K562 (cell line): ENCODE measurements around the gene SKAP1. TPM values are rescaled to one million over a fixed set of nuclear protein-coding genes. Genes with fewer than 3 reads are reported as not detected.

ENCODE experiments used
- CBFA2T3 ChIP-seq: fragments of 450-650 bp; IDR thresholded peaks from 2 replicates; pipeline ENCODE4 v1.6.1; 2017
- CHD2 ChIP-seq: IDR thresholded peaks from 2 replicates; pipeline ENCODE4 v1.6.1; 2011; ENCODE audit warnings: low read depth, low read length
- CREM ChIP-seq: IDR thresholded peaks from 2 replicates; pipeline ENCODE4 v1.6.1; 2014; ENCODE audit warnings: antibody characterized with exemption, low read depth
- EP400 ChIP-seq: fragments of 450-650 bp; IDR thresholded peaks from 2 replicates; pipeline ENCODE4 v1.6.1; 2017; ENCODE audit warnings: antibody characterized with exemption, mild to moderate bottlenecking, moderate library complexity
- GABPB1 ChIP-seq: sonication (generic); formaldehyde crosslinking; IDR thresholded peaks from 2 replicates; pipeline ENCODE4 v1.8.0; 2022; ENCODE audit warnings: mild to moderate bottlenecking, missing genetic modification reagents
- KDM1A ChIP-seq, 2 experiments: fragments of 450-650 bp; IDR thresholded peaks; 2 replicates each; pipeline ENCODE4 v1.6.1; 2016; ENCODE audit warnings: mild to moderate bottlenecking in 2 of 2
- MAFF ChIP-seq: IDR thresholded peaks from 2 replicates; pipeline ENCODE4 v1.6.1; 2012; ENCODE audit warnings: low read length, improper control_type of control experiment
- MED1 ChIP-seq: sonication (generic); formaldehyde crosslinking; IDR thresholded peaks from 2 replicates; pipeline ENCODE4 v1.8.1; 2023; ENCODE audit warnings: missing genetic modification reagents, borderline replicate concordance
- TRIM24 ChIP-seq, 2 experiments: fragments of 450-650 bp; IDR thresholded peaks; 2 replicates each; pipeline ENCODE4 v1.6.1; 2016
- ZNF232 ChIP-seq: sonication (generic); formaldehyde crosslinking; IDR thresholded peaks from 2 replicates; pipeline ENCODE4 v1.8.0; 2022; ENCODE audit warnings: mild to moderate bottlenecking, missing genetic modification reagents
- polyA plus RNA-seq, 8 experiments: library from polyadenylated mRNA; depleted of rRNA in 4 of 8; stranded (reverse) in 5 of 8; unstranded in 3 of 8; fragments of >200 nt; fragmentation: Nextera tagmentation in 2 of 8; fragmentation: Illumina TruSeq in 1 of 8; extraction: Ambion mirVana in 2 of 8; extraction: Trizol in 1 of 8; gene quantifications; 2 replicates each; pipeline versions ENCODE4 v1.2.1 to v1.2.3, GENCODE V29; 2011 to 2014; ENCODE audit warnings: inconsistent platforms in 1 of 8, missing spikeins in 1 of 8
- total RNA-seq, 7 experiments: library from RNA; depleted of rRNA in 6 of 7; stranded (reverse); fragments of >200 nt in 6 of 7; fragmentation: Illumina TruSeq in 2 of 7; extraction: Trizol in 2 of 7; gene quantifications; 2 replicates each; pipeline versions ENCODE4 v1.2.1 to v1.2.3, GENCODE V29; 2011 to 2021; ENCODE audit warnings: low replicate concordance in 1 of 7
- TF ChIP-seq, protein P1 (sequence below): fragments of 450-650 bp; IDR thresholded peaks from 2 replicates; pipeline ENCODE4 v1.6.1; 2016; ENCODE audit warnings: antibody characterized with exemption
- TF ChIP-seq, protein P2 (sequence below): fragments of 450-650 bp; IDR thresholded peaks from 2 replicates; pipeline ENCODE4 v1.6.1; 2017; ENCODE audit warnings: antibody characterized with exemption
- TF ChIP-seq, protein P3 (sequence below): fragments of 250-450 bp; sonication (Bioruptor Pico); IDR thresholded peaks from 2 replicates; pipeline ENCODE4 v1.5.1; 2021; ENCODE audit warnings: mild to moderate bottlenecking
- TF ChIP-seq, protein P4 (sequence below): sonication (generic); IDR thresholded peaks from 2 replicates; pipeline ENCODE4 v1.6.1; 2016
- TF ChIP-seq, protein P5 (sequence below): fragments of 250-450 bp; sonication (Bioruptor Pico); IDR thresholded peaks from 2 replicates; pipeline ENCODE4 v1.4.0; 2020; ENCODE audit warnings: borderline replicate concordance
- TF ChIP-seq, protein P6 (sequence below): sonication (generic); formaldehyde crosslinking; IDR thresholded peaks from 2 replicates; pipeline ENCODE4 v1.4.0; 2020; ENCODE audit warnings: mild to moderate bottlenecking, missing genetic modification reagents
- TF ChIP-seq, protein P7 (sequence below): sonication (generic); formaldehyde crosslinking; IDR thresholded peaks from 2 replicates; pipeline ENCODE4 v1.8.1; 2023; ENCODE audit warnings: mild to moderate bottlenecking, missing genetic modification reagents

SKAP1 gene
- total and polyA plus RNA-seq, 9 of the 15 experiments (the other 6 are each of a cell fraction or from before 2014, with no cell fraction given): 0.06 to 0.80 (median 0.10) TPM; not detected in 4

DNA sequence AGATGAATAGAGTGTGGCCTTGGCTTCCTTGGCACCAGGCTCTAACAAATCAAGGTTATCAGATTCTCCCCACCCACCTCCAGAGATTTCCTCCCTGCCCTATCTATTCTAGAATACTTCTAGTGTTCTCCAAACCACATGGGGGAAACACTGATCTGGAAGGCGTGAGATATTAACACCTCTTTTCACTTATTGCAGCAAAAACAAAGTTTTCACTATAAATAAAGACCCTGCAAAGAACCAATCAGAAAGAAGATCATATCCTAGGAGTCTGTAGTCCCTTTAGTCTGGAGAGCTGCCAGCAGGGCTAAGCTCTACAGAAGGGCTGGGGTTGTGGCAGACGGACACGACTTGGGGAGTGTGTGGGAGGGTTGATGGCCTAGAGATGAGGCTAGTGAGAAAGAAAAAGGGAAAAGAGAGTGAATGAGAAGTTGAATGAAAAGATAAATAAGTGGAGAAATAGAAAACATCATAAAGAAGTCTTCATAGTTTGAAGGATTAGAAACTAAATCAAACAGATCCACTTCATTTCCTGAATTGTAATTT, 8.6 kb upstream of the SKAP1 start (continued):
- TF ChIP-seq KDM1A (IDR thresholded peaks at IDR 0.05): peak in 1 of 2 experiments; percentile 61; a peak in 3 of 4 replicates
- TF ChIP-seq CREM: no peak
- no peak for TF ChIP-seq CHD2
- TF ChIP-seq ZNF232 (CRISPR knock-in tag): no peak
- TF ChIP-seq GABPB1 (CRISPR knock-in tag): no peak
- TF ChIP-seq MED1 (CRISPR knock-in tag): no peak
- TF ChIP-seq, protein P1, sequence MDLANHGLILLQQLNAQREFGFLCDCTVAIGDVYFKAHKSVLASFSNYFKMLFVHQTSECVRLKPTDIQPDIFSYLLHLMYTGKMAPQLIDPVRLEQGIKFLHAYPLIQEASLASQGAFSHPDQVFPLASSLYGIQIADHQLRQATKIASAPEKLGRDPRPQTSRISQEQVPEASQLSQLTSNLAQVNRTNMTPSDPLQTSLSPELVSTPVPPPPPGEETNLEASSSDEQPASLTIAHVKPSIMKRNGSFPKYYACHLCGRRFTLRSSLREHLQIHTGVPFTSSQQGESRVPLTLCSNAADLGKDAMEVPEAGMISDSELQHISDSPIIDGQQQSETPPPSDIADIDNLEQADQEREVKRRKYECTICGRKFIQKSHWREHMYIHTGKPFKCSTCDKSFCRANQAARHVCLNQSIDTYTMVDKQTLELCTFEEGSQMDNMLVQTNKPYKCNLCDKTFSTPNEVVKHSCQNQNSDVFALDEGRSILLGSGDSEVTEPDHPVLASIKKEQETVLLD: no peak
- TF ChIP-seq EP400: no peak
- TF ChIP-seq, protein P2, sequence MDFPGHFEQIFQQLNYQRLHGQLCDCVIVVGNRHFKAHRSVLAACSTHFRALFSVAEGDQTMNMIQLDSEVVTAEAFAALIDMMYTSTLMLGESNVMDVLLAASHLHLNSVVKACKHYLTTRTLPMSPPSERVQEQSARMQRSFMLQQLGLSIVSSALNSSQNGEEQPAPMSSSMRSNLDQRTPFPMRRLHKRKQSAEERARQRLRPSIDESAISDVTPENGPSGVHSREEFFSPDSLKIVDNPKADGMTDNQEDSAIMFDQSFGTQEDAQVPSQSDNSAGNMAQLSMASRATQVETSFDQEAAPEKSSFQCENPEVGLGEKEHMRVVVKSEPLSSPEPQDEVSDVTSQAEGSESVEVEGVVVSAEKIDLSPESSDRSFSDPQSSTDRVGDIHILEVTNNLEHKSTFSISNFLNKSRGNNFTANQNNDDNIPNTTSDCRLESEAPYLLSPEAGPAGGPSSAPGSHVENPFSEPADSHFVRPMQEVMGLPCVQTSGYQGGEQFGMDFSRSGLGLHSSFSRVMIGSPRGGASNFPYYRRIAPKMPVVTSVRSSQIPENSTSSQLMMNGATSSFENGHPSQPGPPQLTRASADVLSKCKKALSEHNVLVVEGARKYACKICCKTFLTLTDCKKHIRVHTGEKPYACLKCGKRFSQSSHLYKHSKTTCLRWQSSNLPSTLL: no peak
- TF ChIP-seq, protein P3, sequence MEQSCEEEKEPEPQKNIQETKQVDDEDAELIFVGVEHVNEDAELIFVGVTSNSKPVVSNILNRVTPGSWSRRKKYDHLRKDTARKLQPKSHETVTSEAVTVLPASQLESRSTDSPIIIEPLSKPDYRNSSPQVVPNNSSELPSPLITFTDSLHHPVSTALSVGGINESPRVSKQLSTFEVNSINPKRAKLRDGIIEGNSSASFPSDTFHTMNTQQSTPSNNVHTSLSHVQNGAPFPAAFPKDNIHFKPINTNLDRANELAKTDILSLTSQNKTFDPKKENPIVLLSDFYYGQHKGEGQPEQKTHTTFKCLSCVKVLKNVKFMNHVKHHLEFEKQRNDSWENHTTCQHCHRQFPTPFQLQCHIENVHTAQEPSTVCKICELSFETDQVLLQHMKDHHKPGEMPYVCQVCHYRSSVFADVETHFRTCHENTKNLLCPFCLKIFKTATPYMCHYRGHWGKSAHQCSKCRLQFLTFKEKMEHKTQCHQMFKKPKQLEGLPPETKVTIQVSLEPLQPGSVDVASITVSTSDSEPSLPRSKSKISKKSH (CRISPR knock-in tag): no peak
- TF ChIP-seq, protein P4, sequence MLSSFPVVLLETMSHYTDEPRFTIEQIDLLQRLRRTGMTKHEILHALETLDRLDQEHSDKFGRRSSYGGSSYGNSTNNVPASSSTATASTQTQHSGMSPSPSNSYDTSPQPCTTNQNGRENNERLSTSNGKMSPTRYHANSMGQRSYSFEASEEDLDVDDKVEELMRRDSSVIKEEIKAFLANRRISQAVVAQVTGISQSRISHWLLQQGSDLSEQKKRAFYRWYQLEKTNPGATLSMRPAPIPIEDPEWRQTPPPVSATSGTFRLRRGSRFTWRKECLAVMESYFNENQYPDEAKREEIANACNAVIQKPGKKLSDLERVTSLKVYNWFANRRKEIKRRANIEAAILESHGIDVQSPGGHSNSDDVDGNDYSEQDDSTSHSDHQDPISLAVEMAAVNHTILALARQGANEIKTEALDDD: no peak
- TF ChIP-seq, protein P5, sequence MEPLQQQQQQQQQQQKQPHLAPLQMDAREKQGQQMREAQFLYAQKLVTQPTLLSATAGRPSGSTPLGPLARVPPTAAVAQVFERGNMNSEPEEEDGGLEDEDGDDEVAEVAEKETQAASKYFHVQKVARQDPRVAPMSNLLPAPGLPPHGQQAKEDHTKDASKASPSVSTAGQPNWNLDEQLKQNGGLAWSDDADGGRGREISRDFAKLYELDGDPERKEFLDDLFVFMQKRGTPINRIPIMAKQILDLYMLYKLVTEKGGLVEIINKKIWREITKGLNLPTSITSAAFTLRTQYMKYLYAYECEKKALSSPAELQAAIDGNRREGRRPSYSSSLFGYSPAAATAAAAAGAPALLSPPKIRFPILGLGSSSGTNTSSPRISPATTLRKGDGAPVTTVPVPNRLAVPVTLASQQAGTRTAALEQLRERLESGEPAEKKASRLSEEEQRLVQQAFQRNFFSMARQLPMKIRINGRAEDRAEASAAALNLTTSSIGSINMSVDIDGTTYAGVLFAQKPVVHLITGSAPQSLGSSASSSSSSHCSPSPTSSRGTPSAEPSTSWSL (CRISPR knock-in tag): no peak
- TF ChIP-seq MAFF: no peak
- TF ChIP-seq TRIM24 (IDR thresholded peaks at IDR 0.05): no peak
- TF ChIP-seq, protein P6, sequence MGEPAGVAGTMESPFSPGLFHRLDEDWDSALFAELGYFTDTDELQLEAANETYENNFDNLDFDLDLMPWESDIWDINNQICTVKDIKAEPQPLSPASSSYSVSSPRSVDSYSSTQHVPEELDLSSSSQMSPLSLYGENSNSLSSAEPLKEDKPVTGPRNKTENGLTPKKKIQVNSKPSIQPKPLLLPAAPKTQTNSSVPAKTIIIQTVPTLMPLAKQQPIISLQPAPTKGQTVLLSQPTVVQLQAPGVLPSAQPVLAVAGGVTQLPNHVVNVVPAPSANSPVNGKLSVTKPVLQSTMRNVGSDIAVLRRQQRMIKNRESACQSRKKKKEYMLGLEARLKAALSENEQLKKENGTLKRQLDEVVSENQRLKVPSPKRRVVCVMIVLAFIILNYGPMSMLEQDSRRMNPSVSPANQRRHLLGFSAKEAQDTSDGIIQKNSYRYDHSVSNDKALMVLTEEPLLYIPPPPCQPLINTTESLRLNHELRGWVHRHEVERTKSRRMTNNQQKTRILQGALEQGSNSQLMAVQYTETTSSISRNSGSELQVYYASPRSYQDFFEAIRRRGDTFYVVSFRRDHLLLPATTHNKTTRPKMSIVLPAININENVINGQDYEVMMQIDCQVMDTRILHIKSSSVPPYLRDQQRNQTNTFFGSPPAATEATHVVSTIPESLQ (CRISPR knock-in tag): no peak
- TF ChIP-seq, protein P7, sequence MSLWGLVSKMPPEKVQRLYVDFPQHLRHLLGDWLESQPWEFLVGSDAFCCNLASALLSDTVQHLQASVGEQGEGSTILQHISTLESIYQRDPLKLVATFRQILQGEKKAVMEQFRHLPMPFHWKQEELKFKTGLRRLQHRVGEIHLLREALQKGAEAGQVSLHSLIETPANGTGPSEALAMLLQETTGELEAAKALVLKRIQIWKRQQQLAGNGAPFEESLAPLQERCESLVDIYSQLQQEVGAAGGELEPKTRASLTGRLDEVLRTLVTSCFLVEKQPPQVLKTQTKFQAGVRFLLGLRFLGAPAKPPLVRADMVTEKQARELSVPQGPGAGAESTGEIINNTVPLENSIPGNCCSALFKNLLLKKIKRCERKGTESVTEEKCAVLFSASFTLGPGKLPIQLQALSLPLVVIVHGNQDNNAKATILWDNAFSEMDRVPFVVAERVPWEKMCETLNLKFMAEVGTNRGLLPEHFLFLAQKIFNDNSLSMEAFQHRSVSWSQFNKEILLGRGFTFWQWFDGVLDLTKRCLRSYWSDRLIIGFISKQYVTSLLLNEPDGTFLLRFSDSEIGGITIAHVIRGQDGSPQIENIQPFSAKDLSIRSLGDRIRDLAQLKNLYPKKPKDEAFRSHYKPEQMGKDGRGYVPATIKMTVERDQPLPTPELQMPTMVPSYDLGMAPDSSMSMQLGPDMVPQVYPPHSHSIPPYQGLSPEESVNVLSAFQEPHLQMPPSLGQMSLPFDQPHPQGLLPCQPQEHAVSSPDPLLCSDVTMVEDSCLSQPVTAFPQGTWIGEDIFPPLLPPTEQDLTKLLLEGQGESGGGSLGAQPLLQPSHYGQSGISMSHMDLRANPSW: no peak
- TF ChIP-seq CBFA2T3: peak; percentile 48; the same call in 1 of the 2 replicates
